Fibroblast of mammary gland (primary cell): ENCODE results near the gene EN1.

ENCODE experiments used
- DNase-seq: peaks from one replicate; pipeline ENCODE4 v3.0.0-alpha.2; 2010; ENCODE audit warnings: low read depth
- H3K4me3 ChIP-seq: 2 replicates; pipeline ENCODE4 v1.5.1; 2011; ENCODE audit warnings: low read depth, mild to moderate bottlenecking, low read length, moderate library complexity; ENCODE audit not compliant: control insufficient read depth
- TF ChIP-seq, protein P1 (sequence below): conservative IDR thresholded peaks from 2 replicates; pipeline ENCODE4 v1.5.1; 2011; ENCODE audit warnings: low read depth, low read length, inconsistent platforms; ENCODE audit not compliant: control insufficient read depth, insufficient read depth

Gene EN1

GRCh38 chr2:118807668-118808428, 39.6 kb downstream of the EN1 start:
- no peak overlapping the region for H3K4me3 ChIP-seq
- TF ChIP-seq, protein P1, sequence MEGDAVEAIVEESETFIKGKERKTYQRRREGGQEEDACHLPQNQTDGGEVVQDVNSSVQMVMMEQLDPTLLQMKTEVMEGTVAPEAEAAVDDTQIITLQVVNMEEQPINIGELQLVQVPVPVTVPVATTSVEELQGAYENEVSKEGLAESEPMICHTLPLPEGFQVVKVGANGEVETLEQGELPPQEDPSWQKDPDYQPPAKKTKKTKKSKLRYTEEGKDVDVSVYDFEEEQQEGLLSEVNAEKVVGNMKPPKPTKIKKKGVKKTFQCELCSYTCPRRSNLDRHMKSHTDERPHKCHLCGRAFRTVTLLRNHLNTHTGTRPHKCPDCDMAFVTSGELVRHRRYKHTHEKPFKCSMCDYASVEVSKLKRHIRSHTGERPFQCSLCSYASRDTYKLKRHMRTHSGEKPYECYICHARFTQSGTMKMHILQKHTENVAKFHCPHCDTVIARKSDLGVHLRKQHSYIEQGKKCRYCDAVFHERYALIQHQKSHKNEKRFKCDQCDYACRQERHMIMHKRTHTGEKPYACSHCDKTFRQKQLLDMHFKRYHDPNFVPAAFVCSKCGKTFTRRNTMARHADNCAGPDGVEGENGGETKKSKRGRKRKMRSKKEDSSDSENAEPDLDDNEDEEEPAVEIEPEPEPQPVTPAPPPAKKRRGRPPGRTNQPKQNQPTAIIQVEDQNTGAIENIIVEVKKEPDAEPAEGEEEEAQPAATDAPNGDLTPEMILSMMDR = no peak
- no peak for DNase-seq

GRCh38 chr2:118806797-118807667, 40.4 kb downstream of the EN1 start:
- DNase-seq = no peak
- no peak overlapping the region for H3K4me3 ChIP-seq
- TF ChIP-seq, protein P1 = no peak

GRCh38 chr2:118805064-118805690, 42.3 kb downstream of the EN1 start:
- TF ChIP-seq, protein P1 = no peak
- H3K4me3 ChIP-seq = no peak overlapping the region
- DNase-seq = peak; percentile 33

DNA sequence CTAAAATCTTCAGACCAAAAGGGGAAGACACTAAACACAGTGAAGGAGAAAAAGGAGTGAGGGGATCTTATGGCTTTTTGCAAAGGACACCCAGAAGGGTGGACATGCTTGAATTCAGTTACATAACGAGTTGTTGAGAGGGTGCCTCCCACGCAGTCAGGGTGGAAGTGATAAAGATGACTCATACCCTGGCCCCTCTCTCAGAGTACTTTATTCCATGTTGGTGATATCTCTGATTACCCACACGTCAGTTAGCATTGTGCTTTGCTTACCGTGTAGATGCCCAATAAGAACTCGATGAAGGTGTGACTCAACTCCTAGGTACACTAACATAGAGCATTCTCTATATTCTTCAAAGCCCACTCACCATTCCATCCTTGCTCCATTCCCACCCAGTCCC, 44.4 kb downstream of the EN1 start:
- TF ChIP-seq, protein P1 = no peak
- DNase-seq = no peak
- no peak overlapping the region for H3K4me3 ChIP-seq

GRCh38 chr2:118801151-118801550, 46.3 kb downstream of the EN1 start:
- TF ChIP-seq, protein P1 = no peak
- DNase-seq = peak; percentile 17
- no peak overlapping the region for H3K4me3 ChIP-seq

GRCh38 chr2:118800736-118801135, 46.7 kb downstream of the EN1 start:
- DNase-seq = peak; percentile 30
- TF ChIP-seq, protein P1 = no peak
- H3K4me3 ChIP-seq = no peak overlapping the region
